PC-3 (cell line): ENCODE measurements around the gene MAGEA4. TPM values are rescaled to one million over a fixed set of nuclear protein-coding genes. Genes with fewer than 3 reads are reported as not detected.

ENCODE experiments used
- ATAC-seq: fragments of 200-7000 bp; cut with Tn5 transposase; 2 replicates; pipeline ENCODE4 v1.9.1; 2020; ENCODE audit warnings: mild to moderate bottlenecking, moderate library complexity
- BruUV-seq: library from RNA; stranded (reverse); fragments of 400-500 nt; replicated peaks from 2 replicates; lab custom pipeline; 2021; lab: Mats Ljungman, UMichigan
- CTCF ChIA-PET: fragments of 300-600 bp; sonication (Branson Sonifier 250); formaldehyde crosslinking; loops from one replicate; lab custom pipeline; 2022; ENCODE audit warnings: antibody characterized with exemption; lab: Charles Lee
- POLR2A ChIA-PET: fragments of 300-600 bp; sonication (Branson Sonifier 250); formaldehyde crosslinking; loops from one replicate; lab custom pipeline; 2022; ENCODE audit warnings: antibody characterized with exemption; ENCODE audit not compliant: unreplicated experiment; lab: Charles Lee
- DNase-seq: peaks from one replicate; pipeline ENCODE4 v3.0.0-alpha.2; 2015
- H2AFZ ChIP-seq: fragments of 300-600 bp; sonication (generic); 2 replicates; pipeline ENCODE4 v1.6.0; 2016; ENCODE audit warnings: antibody characterized with exemption, low read length
- H3F3A ChIP-seq: fragments of 300-600 bp; sonication (generic); one replicate; pipeline ENCODE4 v1.6.0; 2017; ENCODE audit warnings: antibody characterized with exemption, low read length, control low read depth, mild to moderate bottlenecking; ENCODE audit not compliant: unreplicated experiment
- H3K27ac ChIP-seq: fragments of 300-600 bp; sonication (generic); 2 replicates; pipeline ENCODE4 v1.5.1; 2016; ENCODE audit warnings: mild to moderate bottlenecking, low read length
- H3K27me3 ChIP-seq: fragments of 300-600 bp; sonication (generic); 2 replicates; pipeline ENCODE4 v1.6.1; 2016; ENCODE audit warnings: low read length, mixed read lengths
- H3K36me3 ChIP-seq: fragments of 300-600 bp; sonication (generic); 2 replicates; pipeline ENCODE4 v1.6.1; 2016; ENCODE audit warnings: low read depth, mixed run types, low read length, mixed read lengths
- H3K4me1 ChIP-seq: fragments of 300-600 bp; sonication (generic); 2 replicates; pipeline ENCODE4 v1.5.1; 2016; ENCODE audit warnings: low read length; ENCODE audit not compliant: insufficient read depth
- H3K4me2 ChIP-seq: fragments of 300-600 bp; sonication (generic); 2 replicates; pipeline ENCODE4 v1.6.0; 2016; ENCODE audit warnings: low read length
- H3K4me3 ChIP-seq: fragments of 300-600 bp; sonication (generic); 2 replicates; pipeline ENCODE4 v1.5.1; 2016; ENCODE audit warnings: mild to moderate bottlenecking, low read length, mixed read lengths
- H3K79me2 ChIP-seq: fragments of 300-600 bp; sonication (generic); 2 replicates; pipeline ENCODE4 v1.6.1; 2017; ENCODE audit warnings: low read length, mixed read lengths
- H3K9ac ChIP-seq: fragments of 300-600 bp; sonication (generic); 2 replicates; pipeline ENCODE4 v1.6.0; 2016; ENCODE audit warnings: mild to moderate bottlenecking, low read length
- H3K9me2 ChIP-seq: fragments of 300-600 bp; sonication (generic); replicated peaks from 2 replicates; pipeline ENCODE4 v1.6.1; 2016; ENCODE audit warnings: mixed run types, low read length, mixed read lengths
- H3K9me3 ChIP-seq: fragments of 300-600 bp; sonication (generic); 2 replicates; pipeline ENCODE4 v1.6.1; 2016; ENCODE audit warnings: low read length, mixed read lengths
- H4K20me1 ChIP-seq: fragments of 300-600 bp; sonication (generic); 2 replicates; pipeline ENCODE4 v1.6.1; 2016; ENCODE audit warnings: low read length, mixed read lengths
- CTCF ChIP-seq: fragments of 300-600 bp; sonication (generic); conservative IDR thresholded peaks from 2 replicates; pipeline ENCODE4 v1.5.1; 2017; ENCODE audit warnings: antibody characterized with exemption, low read depth, mild to moderate bottlenecking, low read length
- EZH2 ChIP-seq: fragments of 300-600 bp; sonication (generic); IDR thresholded peaks from one replicate; pipeline ENCODE4 v1.6.1; 2017; ENCODE audit warnings: antibody characterized with exemption, mild to moderate bottlenecking, low read length; ENCODE audit not compliant: unreplicated experiment
- EZH2phosphoT487 ChIP-seq: fragments of 300-600 bp; sonication (generic); IDR thresholded peaks from 2 replicates; pipeline ENCODE4 v1.6.1; 2018; ENCODE audit warnings: mild to moderate bottlenecking, antibody characterized with exemption, low read length, borderline replicate concordance
- intact Hi-C: fragments of 100-400 bp; cut with micrococcal nuclease; formaldehyde crosslinking; loops from 2 replicates; pipeline ENCODE4 v1.9.0; 2023
- microRNA-seq: library from miRNA; unstranded; fragments of <30 nt; microRNA quantifications from one replicate; pipeline ENCODE4 v1.1.0, GENCODE V29; 2020; ENCODE audit not compliant: unreplicated experiment
- total RNA-seq: library from RNA; depleted of rRNA; stranded (reverse); fragments of >200 nt; gene quantifications from 2 replicates; pipeline ENCODE4 v1.2.3, GENCODE V29; 2014; rRNA removed

Gene MAGEA4
- total RNA-seq, 1 experiment from 2014 or later, result not detected

GRCh38 chrX:151970661-151971060 is 58.0 kb downstream of the MAGEA4 start:
- Histone ChIP-seq H3K4me3 (no peak overlapping the region), H4K20me1 (no peaks in the 10 kb centered on the region), H3K36me3 (no peaks in the 10 kb centered on the region), H3K4me2 (no peak overlapping the region), H3K4me1 (no peaks in the 10 kb centered on the region), H3K9me2 (no peaks in the 10 kb centered on the region), H3K27ac (no peak overlapping the region), H3K9me3 (no peaks in the 10 kb centered on the region), H3K9ac (no peak overlapping the region), H3K79me2 (no peaks in the 10 kb centered on the region), H3K27me3 (no peaks in the 10 kb centered on the region), H2AFZ (no peak overlapping the region), H3F3A (no peaks in the 10 kb centered on the region)
- peak; percentile 65 for DNase-seq
- intact Hi-C loops, result no loop called here
- no peak for ATAC-seq
- ChIA-PET CTCF (no interaction called here), POLR2A (no interaction called here)
- BruUV-seq, result no TSS peak
- TF ChIP-seq EZH2phosphoT487 (no peak), EZH2 (no peak), CTCF (no peak)

- no peaks in the 10 kb centered on the region for H3K9me2 ChIP-seq
- H2AFZ ChIP-seq, result no peak overlapping the region
- H4K20me1 ChIP-seq, result no peaks in the 10 kb centered on the region
- H3K79me2 ChIP-seq, result no peaks in the 10 kb centered on the region
- H3F3A ChIP-seq, result no peaks in the 10 kb centered on the region
- DNase-seq, result no peak
- no peaks in the 10 kb centered on the region for H3K36me3 ChIP-seq
- no peak overlapping the region for H3K4me3 ChIP-seq
- no TSS peak for BruUV-seq
- H3K4me1 ChIP-seq, result no peaks in the 10 kb centered on the region
- no peaks in the 10 kb centered on the region for H3K27me3 ChIP-seq
- no peak overlapping the region for H3K9ac ChIP-seq
- no peak overlapping the region for H3K4me2 ChIP-seq
- H3K9me3 ChIP-seq, result no peaks in the 10 kb centered on the region
- H3K27ac ChIP-seq, result no peak overlapping the region
- no peak for ATAC-seq
- TF ChIP-seq CTCF, result no peak
- no peak for TF ChIP-seq EZH2phosphoT487
- TF ChIP-seq EZH2, result no peak
- CTCF ChIA-PET, result no interaction called here
- POLR2A ChIA-PET, result no interaction called here
- intact Hi-C loops, result no loop called here
Measured at GRCh38 chrX:151973060-151973661, 60.5 kb downstream of the MAGEA4 start.

- Histone ChIP-seq H3K9me2 (no peaks in the 10 kb centered on the region), H3F3A (no peaks in the 10 kb centered on the region), H3K4me2 (no peak overlapping the region), H3K9ac (no peak overlapping the region), H3K4me1 (no peaks in the 10 kb centered on the region), H3K36me3 (no peaks in the 10 kb centered on the region), H3K27ac (no peak overlapping the region), H3K79me2 (no peaks in the 10 kb centered on the region), H3K4me3 (no peak overlapping the region), H3K27me3 (no peaks in the 10 kb centered on the region), H3K9me3 (no peaks in the 10 kb centered on the region), H2AFZ (no peak overlapping the region), H4K20me1 (no peaks in the 10 kb centered on the region)
- POLR2A ChIA-PET, result no interaction called here
- TF ChIP-seq EZH2, result no peak
- no peak for TF ChIP-seq EZH2phosphoT487
- intact Hi-C loops, result no loop called here
- no TSS peak for BruUV-seq
- no peak for DNase-seq
- CTCF ChIA-PET, result no interaction called here
- no peak for ATAC-seq
Measured at GRCh38 chrX:151973851-151974335, 61.2 kb downstream of the MAGEA4 start.

Small RNA genes lying within 50 kb of the gene (microRNA-seq; reads per million reads assigned to microRNA genes)
- 3.3 reads per million, percentile 9 among the genes with 10 or more reads in this experiment for gene MIR224
- gene MIR452, result 0.75 reads per million

Other genes starting within 250 kb of the MAGEA4 start
- gene PRRG3, start 217.4 kb upstream of the MAGEA4 start, total RNA-seq, result not detected in 2 replicates
- gene FATE1, start 196.9 kb upstream of the MAGEA4 start, total RNA-seq, result not detected in 2 replicates
- not detected in 2 replicates for gene CNGA2, start 178.1 kb upstream of the MAGEA4 start, total RNA-seq
- gene GABRE, start 61.8 kb downstream of the MAGEA4 start, total RNA-seq, result not detected in 2 replicates
- gene MAGEA10, start 225.7 kb downstream of the MAGEA4 start, total RNA-seq, result not detected in 2 replicates